ENCODE results near the gene IL4R. TPM values are rescaled to one million over a fixed set of nuclear protein-coding genes. Genes with fewer than 3 reads are reported as not detected.

The IL4R gene
- total and polyA plus RNA-seq, 2 experiments from 2014 or later, result 6.4 to 17.6 TPM

GRCh38 chr16:27341549-27341948 is 27.8 kb downstream of the IL4R start (continued):
- TF ChIP-seq REST (IDR thresholded peaks at IDR 0.05; ENCODE audit: unreplicated experiment), result no peak
- TF ChIP-seq ZNF114 (CRISPR knock-in tag; IDR thresholded peaks at IDR 0.05), result no peak
- TF ChIP-seq EZH2phosphoT487 (IDR thresholded peaks at IDR 0.05; ENCODE audit: unreplicated experiment), result no peak
- no peak for TF ChIP-seq CTCF (conservative IDR thresholded peaks at IDR 0.05; ENCODE audit: low read depth in 2 of 2)
- TF ChIP-seq EZH2 (IDR thresholded peaks at IDR 0.05; ENCODE audit: low read depth, unreplicated experiment), result no peak
- TF ChIP-seq POLR2AphosphoS5 (IDR thresholded peaks at IDR 0.05; ENCODE audit: low read depth), result no peak
- no peak for TF ChIP-seq NANOG (IDR thresholded peaks at IDR 0.05; ENCODE audit: borderline replicate concordance)
- no peak for TF ChIP-seq JUNB (IDR thresholded peaks at IDR 0.05; ENCODE audit: unreplicated experiment)
- TF ChIP-seq ZNF331 (CRISPR knock-in tag; IDR thresholded peaks at IDR 0.05; ENCODE audit: low read depth), result no peak

- H3F3A ChIP-seq (replicated peaks; ENCODE audit: low read depth), result no peaks in the 10 kb centered on the region
- H3K9me2 ChIP-seq (ENCODE audit: insufficient read depth), result no peaks in the 10 kb centered on the region
- ATAC-seq (no peak), DNase-seq (ENCODE audit: low spot score) (no peak)
- no peaks in the 10 kb centered on the region for H4K20me1 ChIP-seq (replicated peaks; ENCODE audit: insufficient read depth)
- peaks cover 5% of the 10 kb centered on the region for H3K27me3 Mint-ChIP-seq (ENCODE audit: insufficient read depth, low read depth, poor library complexity)
- H3K27me3 ChIP-seq (ENCODE audit: insufficient read depth), result no peaks in the 10 kb centered on the region
- H3K27ac ChIP-seq (ENCODE audit: low read depth), result no peak overlapping the region
- no peak overlapping the region for H3K4me2 ChIP-seq
- H3K4me1 ChIP-seq (ENCODE audit: insufficient read depth), result no peaks in the 10 kb centered on the region
- no peak overlapping the region for H3K4me3 ChIP-seq
- H3K4me1 Mint-ChIP-seq, result peaks cover 2% of the 10 kb centered on the region; the same call in 1 of the 3 replicates
- H3K27ac Mint-ChIP-seq, result no peak overlapping the region
- peaks cover 54% of the 10 kb centered on the region for H3K36me3 Mint-ChIP-seq (ENCODE audit: low read depth)
- 0 out of 2 replicates have a peak, but pooled peaks cover 4% of the 10 kb centered on the region for H3K79me2 ChIP-seq (replicated peaks; ENCODE audit: insufficient read depth)
- H3K36me3 ChIP-seq (ENCODE audit: insufficient read depth), result no peaks in the 10 kb centered on the region
- H2AFZ ChIP-seq, result no peak overlapping the region
- no peak overlapping the region for H3K4me3 Mint-ChIP-seq
- H3K9me3 Mint-ChIP-seq, result peaks cover 8% of the 10 kb centered on the region
- TF ChIP-seq EZH2 (IDR thresholded peaks at IDR 0.05; ENCODE audit: low read depth, unreplicated experiment) (no peak), ZNF462 (CRISPR knock-in tag; IDR thresholded peaks at IDR 0.05) (no peak), STAT1 (IDR thresholded peaks at IDR 0.05; ENCODE audit: unreplicated experiment) (no peak), CREB1 (CRISPR knock-in tag; IDR thresholded peaks at IDR 0.05; ENCODE audit: low read depth) (no peak), EZH2phosphoT487 (IDR thresholded peaks at IDR 0.05; ENCODE audit: unreplicated experiment) (no peak), ETS1 (IDR thresholded peaks at IDR 0.05) (no peak), ZNF114 (CRISPR knock-in tag; IDR thresholded peaks at IDR 0.05) (no peak), POLR2AphosphoS5 (IDR thresholded peaks at IDR 0.05; ENCODE audit: low read depth) (no peak)
Observed at GRCh38 chr16:27341971-27342370, 28.2 kb downstream of the IL4R start.

Measured in GM23338 (cell line).